ENCODE results near the gene HELZ. TPM values are rescaled to one million over a fixed set of nuclear protein-coding genes. Genes with fewer than 3 reads are reported as not detected.
"Not testable (repeated sequence)": the region's sequence is repeated elsewhere in the genome, so short reads cannot be mapped to it uniquely, and the experiment has no call there.

Gene HELZ
- total RNA-seq, 1 donor from 2014 or later, result 142 TPM

GRCh38 chr17:67270416-67270815 lies 25.4 kb upstream of the HELZ start:
- no peak for DNase-seq (ENCODE audit: low spot score)

GRCh38 chr17:67266496-67266895 lies 21.5 kb upstream of the HELZ start:
- DNase-seq (ENCODE audit: low spot score), result no peak

DNA sequence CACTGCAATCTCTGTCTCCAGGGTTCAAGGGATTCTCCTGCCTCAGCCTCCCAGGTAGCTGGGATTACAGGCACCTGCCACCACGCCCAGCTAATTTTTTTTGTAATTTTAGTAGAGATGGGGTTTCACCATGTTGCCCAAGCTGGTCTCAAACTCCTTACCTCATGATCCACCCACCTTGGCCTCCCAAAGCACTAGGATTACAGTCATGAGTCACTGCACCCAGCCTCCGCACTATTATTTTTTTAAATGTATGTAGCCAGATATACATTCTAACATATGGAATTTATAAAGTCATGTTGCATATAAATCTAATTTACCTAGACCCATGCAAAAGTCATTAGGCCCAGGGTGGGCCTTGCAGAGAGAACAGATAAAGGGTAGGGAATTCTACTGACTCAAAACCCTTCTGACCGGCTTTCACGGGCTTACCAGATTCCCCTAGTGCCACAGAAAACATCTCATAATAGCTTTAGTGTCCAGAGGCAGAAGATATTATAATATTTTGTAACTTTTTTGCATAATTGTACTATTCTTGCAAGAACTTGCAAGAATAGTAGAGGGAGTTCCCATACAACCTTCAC lies 20.5 kb upstream of the HELZ start:
- no peak for DNase-seq (ENCODE audit: low spot score)

GRCh38 chr17:67262435-67263117 lies 17.6 kb upstream of the HELZ start:
- no peak for DNase-seq (ENCODE audit: low spot score)

DNA sequence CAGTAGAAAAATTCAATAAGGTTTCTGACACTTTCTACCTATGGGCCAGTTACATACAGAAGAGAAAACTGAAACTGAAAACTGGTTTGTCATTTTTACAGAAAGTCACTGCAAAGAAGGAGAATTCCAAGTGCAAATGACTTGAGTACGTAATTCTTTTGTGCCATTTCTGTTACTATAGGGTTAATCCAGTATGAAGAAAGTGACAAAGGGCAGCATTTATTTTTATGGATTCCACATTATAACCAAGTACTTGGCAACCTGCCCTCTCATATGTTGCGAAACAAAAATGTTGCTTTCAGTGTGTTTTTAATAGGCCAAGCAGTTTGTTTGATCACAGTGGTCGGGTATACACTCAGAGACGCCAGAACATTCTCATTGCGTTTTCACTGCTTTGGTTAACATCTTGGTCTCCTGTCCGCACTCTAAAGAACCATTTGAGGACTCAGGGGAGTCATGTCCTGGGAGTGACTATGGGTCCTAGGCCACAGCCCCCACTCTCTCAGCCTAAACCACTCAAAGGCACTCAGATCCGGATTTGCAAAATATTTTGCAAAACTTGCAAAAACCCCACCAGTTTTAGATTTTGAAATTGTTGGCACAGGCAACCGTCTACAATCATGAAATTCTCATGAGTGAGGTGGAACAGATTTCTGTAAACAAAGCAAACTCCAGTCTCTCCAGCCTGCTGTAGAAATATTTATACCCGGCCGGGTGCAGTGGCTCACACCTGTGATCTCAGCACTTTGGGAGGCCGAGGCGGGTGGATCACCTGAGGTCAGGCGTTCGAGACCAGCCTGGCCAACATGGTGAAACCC lies 15.4 kb upstream of the HELZ start:
- peak; percentile 84 for DNase-seq (ENCODE audit: low spot score)

DNA sequence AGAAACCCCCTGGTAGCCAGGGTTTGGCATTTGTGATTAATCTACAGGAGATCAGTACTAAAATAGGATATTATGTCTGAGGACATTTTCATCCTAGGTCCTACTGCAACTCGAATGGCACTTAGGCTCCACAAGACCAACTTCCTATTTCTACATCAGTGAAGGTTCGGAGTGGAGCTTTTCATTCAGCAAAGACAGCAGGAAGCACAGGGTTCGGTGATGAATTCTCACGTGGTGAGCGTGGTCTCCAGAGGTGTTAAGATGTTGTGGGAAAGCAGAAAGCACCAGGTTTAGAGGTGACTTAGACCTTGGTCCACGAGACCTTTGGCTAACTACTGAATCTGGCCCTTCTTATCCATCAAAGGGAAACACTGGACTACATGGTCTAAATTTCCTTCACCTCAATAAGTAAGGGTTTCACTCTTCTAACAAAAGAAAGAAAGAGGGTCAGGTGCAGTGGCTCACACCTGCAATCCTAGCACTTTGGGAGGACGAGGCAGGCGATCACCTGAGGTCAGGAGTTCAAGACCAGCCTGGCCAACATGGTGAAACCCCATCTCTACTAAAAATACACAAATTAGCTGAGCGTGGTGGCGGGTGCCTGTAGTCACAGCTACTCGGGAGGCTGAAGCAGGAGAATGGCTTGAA lies 13.9 kb upstream of the HELZ start:
- no peak for DNase-seq (ENCODE audit: low spot score)

GRCh38 chr17:67256075-67256732 lies 11.2 kb upstream of the HELZ start:
- DNase-seq (ENCODE audit: low spot score), result no peak

DNA sequence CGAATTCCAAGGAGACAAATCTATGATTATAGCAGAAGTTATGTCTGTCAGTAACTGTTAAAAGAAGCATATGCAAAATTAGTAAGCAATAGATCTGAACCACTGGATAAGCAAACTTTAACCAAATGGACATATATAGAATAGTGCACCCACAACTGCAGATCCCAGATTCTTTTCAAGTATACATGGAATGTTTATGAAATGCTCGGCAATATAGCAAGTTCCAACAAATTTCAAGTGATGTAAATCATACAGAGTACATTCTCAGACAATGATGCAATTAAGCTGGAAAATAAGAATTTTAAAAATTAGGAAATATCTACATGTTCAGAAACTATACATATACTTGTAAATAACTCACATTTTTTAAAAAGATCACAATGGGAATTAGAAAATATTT lies 8.4 kb upstream of the HELZ start:
- DNase-seq (ENCODE audit: low spot score), result peak; percentile 78

GRCh38 chr17:67251586-67251985 lies 6.6 kb upstream of the HELZ start:
- DNase-seq (ENCODE audit: low spot score), result not testable (repeated sequence)

- no peak for DNase-seq (ENCODE audit: low spot score)
These were observed 3.3 kb upstream of the HELZ start for GRCh38 chr17:67248291-67248690.

DNA sequence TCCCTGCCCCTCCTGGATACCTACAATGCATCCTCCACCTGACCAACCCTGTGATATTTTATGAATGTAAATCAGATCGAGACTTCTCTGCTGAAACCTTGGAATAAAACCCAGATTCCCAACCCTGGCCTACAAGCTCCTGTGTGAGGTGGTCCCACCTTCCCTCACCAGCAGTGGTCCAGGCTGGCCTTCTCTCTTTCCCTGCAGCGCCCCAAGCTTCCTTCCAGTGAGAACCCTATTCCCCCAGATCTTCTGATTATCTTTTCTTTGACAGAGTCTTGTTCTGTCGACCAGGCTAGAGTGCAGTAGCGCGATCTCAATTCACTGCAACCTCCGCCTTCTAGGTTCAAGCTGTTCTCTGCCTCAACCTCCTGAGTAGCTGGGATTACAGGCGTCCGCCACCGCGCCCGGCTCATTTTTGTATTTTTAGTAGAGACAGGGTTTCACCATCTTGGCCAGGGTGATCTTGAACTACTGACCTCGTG lies 2.5 kb upstream of the HELZ start:
- no peak for DNase-seq (ENCODE audit: low spot score)

GRCh38 chr17:67246653-67247415 lies 1.8 kb upstream of the HELZ start:
- DNase-seq (ENCODE audit: low spot score), result peak; percentile 37

DNA sequence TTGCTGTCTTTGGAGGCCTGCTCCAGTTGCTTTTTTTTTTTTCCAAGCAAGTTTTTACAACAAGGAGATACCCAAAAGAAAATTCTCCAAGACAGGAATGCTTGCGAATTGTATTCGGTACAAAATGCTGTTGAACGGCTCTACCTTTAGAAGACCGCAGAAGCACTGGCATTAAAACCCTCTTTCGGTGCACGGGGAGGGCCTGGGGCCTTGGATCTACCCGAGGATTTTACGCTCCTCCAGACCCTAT lies 1.3 kb upstream of the HELZ start:
- peak; percentile 35 for DNase-seq (ENCODE audit: low spot score)

- peak; percentile 29 for DNase-seq (ENCODE audit: low spot score)
These were observed 852 bp upstream of the HELZ start for GRCh38 chr17:67245694-67246402.

DNA sequence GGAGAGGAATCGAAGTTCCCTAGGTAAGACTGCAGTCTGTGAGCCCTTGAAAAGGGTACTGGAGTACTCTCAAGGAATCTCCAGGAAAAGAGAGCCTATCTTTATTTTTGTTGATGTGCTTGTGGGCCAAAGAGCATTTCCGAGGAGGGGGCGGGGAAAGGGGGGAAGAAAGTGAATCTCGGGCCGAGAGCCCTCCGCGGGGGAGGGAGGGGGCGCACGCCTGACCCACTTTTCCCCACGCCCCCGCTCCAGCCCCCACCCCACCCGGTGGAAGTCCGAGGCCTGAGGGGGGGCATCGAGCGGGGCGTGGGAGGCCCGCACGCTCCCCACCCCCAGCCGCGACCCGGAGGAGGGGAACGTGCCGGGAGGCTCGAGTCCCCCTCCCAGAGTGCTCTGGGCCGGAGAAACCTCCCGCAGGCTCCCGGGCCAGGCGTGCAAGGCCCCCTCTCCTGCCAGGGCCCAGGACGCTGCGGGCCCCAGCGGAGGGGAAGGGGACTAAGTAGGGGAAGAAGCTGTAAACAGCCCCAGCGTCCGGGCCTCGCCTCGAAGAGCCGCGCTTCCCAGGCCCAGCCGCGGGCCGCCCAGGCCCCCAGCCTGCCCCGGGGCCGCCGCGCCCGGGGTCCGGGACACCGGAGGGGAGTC lies 444 bp downstream of the HELZ start:
- no peak for DNase-seq (ENCODE audit: low spot score)

DNA sequence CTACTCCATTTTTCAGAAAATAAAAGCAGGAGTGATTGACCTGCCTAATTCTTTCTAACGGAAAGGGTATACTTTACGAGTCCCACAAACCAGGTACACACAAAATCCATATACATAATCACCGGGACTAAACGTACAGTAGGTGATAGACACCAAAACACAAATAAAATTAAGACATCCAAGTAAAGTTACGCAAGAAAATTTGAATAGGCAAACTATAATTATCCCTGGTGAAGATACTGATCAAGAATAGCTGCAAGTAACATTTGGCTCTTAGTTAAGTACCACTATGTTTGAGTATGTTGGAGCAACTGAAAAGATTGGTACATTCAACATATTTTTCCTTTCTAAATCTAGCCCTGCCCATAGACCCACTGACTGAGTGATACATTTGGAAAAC lies 1.7 kb downstream of the HELZ start:
- DNase-seq (ENCODE audit: low spot score), result no peak

DNA sequence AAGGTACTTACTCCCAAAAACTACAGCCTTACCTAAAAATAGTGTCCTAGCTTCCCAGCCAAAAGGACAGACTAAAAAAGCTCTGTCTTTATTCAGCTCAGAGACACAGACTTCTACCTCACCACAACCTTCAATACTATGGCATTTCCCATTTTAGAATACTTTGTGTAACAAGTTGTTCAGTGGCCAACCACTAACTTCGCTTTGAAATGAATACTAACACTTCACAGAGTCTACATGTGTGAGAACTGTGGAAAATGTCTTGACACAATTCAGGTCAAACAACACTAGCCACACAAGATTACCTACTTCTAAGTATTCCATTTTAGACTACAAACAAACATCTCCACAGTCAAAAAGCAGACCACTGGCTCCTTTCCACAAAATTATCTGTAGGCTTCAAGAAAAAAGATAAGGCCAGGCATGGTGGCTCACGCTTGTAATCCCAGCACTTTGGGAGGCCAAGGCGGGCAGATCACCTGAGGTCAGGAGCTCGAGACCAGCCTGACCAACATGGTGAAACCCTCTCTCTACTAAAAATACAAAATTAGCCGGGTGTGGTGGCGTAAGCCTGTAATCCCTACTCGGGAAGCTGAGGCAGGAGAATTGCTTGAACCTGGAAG lies 3.2 kb downstream of the HELZ start:
- DNase-seq (ENCODE audit: low spot score), result no peak

GRCh38 chr17:67239597-67239996 lies 5.4 kb downstream of the HELZ start:
- peak; percentile 65 for DNase-seq (ENCODE audit: low spot score)

- DNase-seq (ENCODE audit: low spot score), result no peak
These were observed 6.0 kb downstream of the HELZ start for GRCh38 chr17:67238991-67239390.

DNA sequence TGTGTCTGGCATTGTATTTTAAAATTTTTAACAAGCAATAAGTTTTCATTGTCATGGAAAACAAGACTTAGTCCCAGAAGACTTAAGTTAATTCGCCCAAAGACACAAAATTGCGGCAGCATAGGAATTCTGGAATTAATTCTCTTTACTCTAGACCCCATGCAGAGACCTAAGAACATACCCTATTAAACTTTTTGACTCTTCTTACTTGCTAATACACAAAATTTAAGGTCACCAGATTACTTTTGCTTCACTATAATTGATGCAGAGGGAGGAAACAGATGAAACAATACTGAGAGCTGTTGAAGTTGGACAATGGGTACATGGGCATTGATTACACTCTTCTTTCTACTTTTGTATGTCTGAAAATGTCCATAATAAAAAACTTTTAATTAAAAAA lies 12.6 kb downstream of the HELZ start:
- no peak for DNase-seq (ENCODE audit: low spot score)
